ENCODE measurements around the gene GNB5. TPM values are rescaled to one million over a fixed set of nuclear protein-coding genes. Genes with fewer than 3 reads are reported as not detected.
"Not testable (repeated sequence)": the region's sequence is repeated elsewhere in the genome, so short reads cannot be mapped to it uniquely, and the experiment has no call there.

GNB5 gene
- total RNA-seq, 1 experiment from 2014 or later: 48.8 TPM

GRCh38 chr15:52090193-52090592 is 101.0 kb downstream of the GNB5 start:
- Mint-ChIP-seq H3K9me3 (ENCODE audit: low read depth, unreplicated experiment) (peaks cover 8% of the 10 kb centered on the region), H3K4me3 (ENCODE audit: low read depth, unreplicated experiment) (no peak overlapping the region), H3K27me3 (ENCODE audit: unreplicated experiment) (no peaks in the 10 kb centered on the region), H3K36me3 (ENCODE audit: insufficient read depth, unreplicated experiment) (no peaks in the 10 kb centered on the region), H3K27ac (ENCODE audit: unreplicated experiment) (no peak overlapping the region), H3K4me1 (ENCODE audit: low read depth, unreplicated experiment) (no peaks in the 10 kb centered on the region)
- TF ChIP-seq, protein P1, sequence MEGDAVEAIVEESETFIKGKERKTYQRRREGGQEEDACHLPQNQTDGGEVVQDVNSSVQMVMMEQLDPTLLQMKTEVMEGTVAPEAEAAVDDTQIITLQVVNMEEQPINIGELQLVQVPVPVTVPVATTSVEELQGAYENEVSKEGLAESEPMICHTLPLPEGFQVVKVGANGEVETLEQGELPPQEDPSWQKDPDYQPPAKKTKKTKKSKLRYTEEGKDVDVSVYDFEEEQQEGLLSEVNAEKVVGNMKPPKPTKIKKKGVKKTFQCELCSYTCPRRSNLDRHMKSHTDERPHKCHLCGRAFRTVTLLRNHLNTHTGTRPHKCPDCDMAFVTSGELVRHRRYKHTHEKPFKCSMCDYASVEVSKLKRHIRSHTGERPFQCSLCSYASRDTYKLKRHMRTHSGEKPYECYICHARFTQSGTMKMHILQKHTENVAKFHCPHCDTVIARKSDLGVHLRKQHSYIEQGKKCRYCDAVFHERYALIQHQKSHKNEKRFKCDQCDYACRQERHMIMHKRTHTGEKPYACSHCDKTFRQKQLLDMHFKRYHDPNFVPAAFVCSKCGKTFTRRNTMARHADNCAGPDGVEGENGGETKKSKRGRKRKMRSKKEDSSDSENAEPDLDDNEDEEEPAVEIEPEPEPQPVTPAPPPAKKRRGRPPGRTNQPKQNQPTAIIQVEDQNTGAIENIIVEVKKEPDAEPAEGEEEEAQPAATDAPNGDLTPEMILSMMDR (IDR thresholded peaks at IDR 0.05; ENCODE audit: unreplicated experiment): no peak
- CTCF ChIA-PET: no interaction called here
- no TSS peak for BruUV-seq (replicated peaks)
- DNase-seq: no peak
- intact Hi-C loops (cut with micrococcal nuclease; ENCODE audit: unreplicated experiment): no loop called here

- peaks cover 8% of the 10 kb centered on the region for H3K9me3 Mint-ChIP-seq (ENCODE audit: low read depth, unreplicated experiment)
- H3K4me1 Mint-ChIP-seq (ENCODE audit: low read depth, unreplicated experiment): no peaks in the 10 kb centered on the region
- H3K4me3 Mint-ChIP-seq (ENCODE audit: low read depth, unreplicated experiment): no peak overlapping the region
- H3K27ac Mint-ChIP-seq (ENCODE audit: unreplicated experiment): no peak overlapping the region
- intact Hi-C loops (cut with micrococcal nuclease; ENCODE audit: unreplicated experiment): no loop called here
- TF ChIP-seq, protein P1 (IDR thresholded peaks at IDR 0.05; ENCODE audit: unreplicated experiment): no peak
- H3K27me3 Mint-ChIP-seq (ENCODE audit: unreplicated experiment): no peaks in the 10 kb centered on the region
- no TSS peak for BruUV-seq (replicated peaks)
- no peak for DNase-seq
- no peaks in the 10 kb centered on the region for H3K36me3 Mint-ChIP-seq (ENCODE audit: insufficient read depth, unreplicated experiment)
- CTCF ChIA-PET: no interaction called here
Observed at GRCh38 chr15:52086011-52086786, 105.0 kb downstream of the GNB5 start.

DNA sequence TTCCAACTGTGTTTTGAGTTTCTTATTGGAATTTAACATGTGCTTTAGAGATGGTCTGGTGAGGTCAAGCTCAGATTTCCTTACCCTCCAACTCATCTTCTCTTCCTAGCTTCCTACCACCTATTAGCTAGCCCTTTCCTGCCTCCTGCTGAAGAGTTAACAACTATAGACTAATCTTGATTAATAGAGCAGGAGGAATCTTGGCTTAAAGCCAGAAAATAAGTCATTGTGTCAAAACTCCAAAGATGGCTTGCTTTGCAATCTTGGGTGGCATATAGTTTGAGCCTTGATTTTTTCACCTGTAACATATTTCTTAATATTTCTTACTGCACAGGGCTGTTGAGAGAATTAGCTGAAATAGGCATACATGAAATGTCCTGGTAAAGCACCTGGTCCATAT is 105.9 kb downstream of the GNB5 start:
- DNase-seq: no peak
- Mint-ChIP-seq H3K36me3 (ENCODE audit: insufficient read depth, unreplicated experiment) (no peaks in the 10 kb centered on the region), H3K27ac (ENCODE audit: unreplicated experiment) (no peak overlapping the region), H3K27me3 (ENCODE audit: unreplicated experiment) (no peaks in the 10 kb centered on the region), H3K4me3 (ENCODE audit: low read depth, unreplicated experiment) (no peak overlapping the region), H3K4me1 (ENCODE audit: low read depth, unreplicated experiment) (no peaks in the 10 kb centered on the region), H3K9me3 (ENCODE audit: low read depth, unreplicated experiment) (peaks cover 7% of the 10 kb centered on the region)
- intact Hi-C loops (cut with micrococcal nuclease; ENCODE audit: unreplicated experiment): no loop called here
- CTCF ChIA-PET: no interaction called here
- TF ChIP-seq, protein P1 (IDR thresholded peaks at IDR 0.05; ENCODE audit: unreplicated experiment): no peak
- no TSS peak for BruUV-seq (replicated peaks)

GRCh38 chr15:52083603-52084002 is 107.6 kb downstream of the GNB5 start:
- no peak for DNase-seq
- H3K4me3 Mint-ChIP-seq (ENCODE audit: low read depth, unreplicated experiment): no peak overlapping the region
- no peaks in the 10 kb centered on the region for H3K4me1 Mint-ChIP-seq (ENCODE audit: low read depth, unreplicated experiment)
- TF ChIP-seq, protein P1 (IDR thresholded peaks at IDR 0.05; ENCODE audit: unreplicated experiment): no peak
- no peaks in the 10 kb centered on the region for H3K27me3 Mint-ChIP-seq (ENCODE audit: unreplicated experiment)
- CTCF ChIA-PET: no interaction called here
- H3K27ac Mint-ChIP-seq (ENCODE audit: unreplicated experiment): no peak overlapping the region
- intact Hi-C loops (cut with micrococcal nuclease; ENCODE audit: unreplicated experiment): no loop called here
- no TSS peak for BruUV-seq (replicated peaks)
- no peaks in the 10 kb centered on the region for H3K9me3 Mint-ChIP-seq (ENCODE audit: low read depth, unreplicated experiment)
- no peaks in the 10 kb centered on the region for H3K36me3 Mint-ChIP-seq (ENCODE audit: insufficient read depth, unreplicated experiment)

GRCh38 chr15:52083037-52083359 is 108.2 kb downstream of the GNB5 start:
- DNase-seq; H3K27ac Mint-ChIP-seq (ENCODE audit: unreplicated experiment); BruUV-seq (replicated peaks); H3K9me3 Mint-ChIP-seq (ENCODE audit: low read depth, unreplicated experiment); H3K4me1 Mint-ChIP-seq (ENCODE audit: low read depth, unreplicated experiment); intact Hi-C loops (cut with micrococcal nuclease; ENCODE audit: unreplicated experiment); H3K36me3 Mint-ChIP-seq (ENCODE audit: insufficient read depth, unreplicated experiment); H3K4me3 Mint-ChIP-seq (ENCODE audit: low read depth, unreplicated experiment); H3K27me3 Mint-ChIP-seq (ENCODE audit: unreplicated experiment): not testable (repeated sequence)
- CTCF ChIA-PET: interaction anchor here (0.5 kb wide), 1 partner anchor 33 kb away, joined by 3 read pairs; no protein-coding TSS in a partner anchor

Measured in Calu3 (cell line).